ENCODE data around the gene TMC1.

The TMC1 gene

DNA sequence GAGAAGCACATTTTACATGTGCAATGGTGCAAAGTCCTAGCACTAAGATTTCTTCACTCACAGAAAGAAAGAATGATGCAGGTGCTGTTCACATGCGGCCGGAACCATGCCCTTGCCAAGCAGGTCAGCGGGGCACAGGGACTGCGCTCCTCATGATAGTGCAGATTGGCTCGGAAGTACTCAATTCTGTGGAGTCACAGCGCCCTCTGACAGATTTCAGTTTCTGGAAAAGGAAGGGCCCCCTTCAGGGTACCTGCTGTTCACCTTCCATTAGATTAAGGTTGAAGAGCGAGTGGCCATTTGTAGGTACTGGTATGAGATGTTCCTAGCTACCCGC, 75.7 kb downstream of the TMC1 start:
- Histone ChIP-seq H3K4me2 (ENCODE audit: low read length) (no peak overlapping the region), H3K36me3 (ENCODE audit: control insufficient read depth, low read length) (no peaks in the 10 kb centered on the region), H3K27ac (ENCODE audit: low read depth, low read length) (no peak overlapping the region), H3K27me3 (ENCODE audit: control insufficient read depth, low read length) (peaks cover 3% of the 10 kb centered on the region; the same call in 1 of the 2 replicates), H3K4me3 (ENCODE audit: low read length) (no peak overlapping the region), H3K9me2 (replicated peaks; ENCODE audit: control insufficient read depth, low read length) (no peaks in the 10 kb centered on the region), H4K20me1 (ENCODE audit: control insufficient read depth, insufficient read depth, low read depth, low read length) (no peaks in the 10 kb centered on the region), H3F3A (ENCODE audit: control insufficient read depth, insufficient read depth) (no peaks in the 10 kb centered on the region), H3K79me2 (ENCODE audit: control insufficient read depth, low read length) (no peaks in the 10 kb centered on the region), H3K9me3 (ENCODE audit: control insufficient read depth, insufficient read depth, low read length) (no peaks in the 10 kb centered on the region), H3K4me1 (ENCODE audit: control insufficient read depth, low read length) (no peaks in the 10 kb centered on the region)
- no peak for TF ChIP-seq EZH2phosphoT487 (IDR thresholded peaks at IDR 0.05; ENCODE audit: borderline replicate concordance, low read length)
- TF ChIP-seq, protein P1, sequence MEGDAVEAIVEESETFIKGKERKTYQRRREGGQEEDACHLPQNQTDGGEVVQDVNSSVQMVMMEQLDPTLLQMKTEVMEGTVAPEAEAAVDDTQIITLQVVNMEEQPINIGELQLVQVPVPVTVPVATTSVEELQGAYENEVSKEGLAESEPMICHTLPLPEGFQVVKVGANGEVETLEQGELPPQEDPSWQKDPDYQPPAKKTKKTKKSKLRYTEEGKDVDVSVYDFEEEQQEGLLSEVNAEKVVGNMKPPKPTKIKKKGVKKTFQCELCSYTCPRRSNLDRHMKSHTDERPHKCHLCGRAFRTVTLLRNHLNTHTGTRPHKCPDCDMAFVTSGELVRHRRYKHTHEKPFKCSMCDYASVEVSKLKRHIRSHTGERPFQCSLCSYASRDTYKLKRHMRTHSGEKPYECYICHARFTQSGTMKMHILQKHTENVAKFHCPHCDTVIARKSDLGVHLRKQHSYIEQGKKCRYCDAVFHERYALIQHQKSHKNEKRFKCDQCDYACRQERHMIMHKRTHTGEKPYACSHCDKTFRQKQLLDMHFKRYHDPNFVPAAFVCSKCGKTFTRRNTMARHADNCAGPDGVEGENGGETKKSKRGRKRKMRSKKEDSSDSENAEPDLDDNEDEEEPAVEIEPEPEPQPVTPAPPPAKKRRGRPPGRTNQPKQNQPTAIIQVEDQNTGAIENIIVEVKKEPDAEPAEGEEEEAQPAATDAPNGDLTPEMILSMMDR (IDR thresholded peaks at IDR 0.05; ENCODE audit: low read depth, low read length, poor library complexity, severe bottlenecking), result no peak

DNA sequence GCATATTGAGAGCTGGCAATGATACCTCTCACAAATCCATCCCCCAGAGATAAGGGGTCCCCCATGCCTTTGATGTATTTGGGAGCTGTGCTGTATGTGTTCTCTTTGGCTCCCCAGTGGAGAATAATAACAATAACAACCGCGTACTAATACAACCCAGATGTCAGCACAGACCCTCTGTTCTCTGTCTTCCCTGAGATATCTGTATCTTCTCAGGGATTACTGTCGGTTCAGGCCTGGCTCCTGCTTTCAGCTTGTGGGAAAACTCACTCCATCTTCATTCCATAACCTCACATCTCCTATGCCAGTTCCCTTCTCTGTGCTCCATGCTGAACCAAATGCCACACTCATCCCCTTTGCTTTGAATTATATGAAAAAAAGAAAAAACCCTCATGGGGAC, 76.2 kb downstream of the TMC1 start:
- TF ChIP-seq, protein P1 (IDR thresholded peaks at IDR 0.05; ENCODE audit: low read depth, low read length, poor library complexity, severe bottlenecking), result no peak
- TF ChIP-seq EZH2phosphoT487 (IDR thresholded peaks at IDR 0.05; ENCODE audit: borderline replicate concordance, low read length), result no peak
- Histone ChIP-seq H3F3A (ENCODE audit: control insufficient read depth, insufficient read depth) (no peaks in the 10 kb centered on the region), H3K9me3 (ENCODE audit: control insufficient read depth, insufficient read depth, low read length) (no peaks in the 10 kb centered on the region), H3K4me3 (ENCODE audit: low read length) (no peak overlapping the region), H3K4me1 (ENCODE audit: control insufficient read depth, low read length) (no peaks in the 10 kb centered on the region), H3K27ac (ENCODE audit: low read depth, low read length) (no peak overlapping the region), H3K36me3 (ENCODE audit: control insufficient read depth, low read length) (no peaks in the 10 kb centered on the region), H3K79me2 (ENCODE audit: control insufficient read depth, low read length) (no peaks in the 10 kb centered on the region), H3K4me2 (ENCODE audit: low read length) (no peak overlapping the region), H3K27me3 (ENCODE audit: control insufficient read depth, low read length) (peaks cover under 1% of the 10 kb centered on the region; the same call in 1 of the 2 replicates), H3K9me2 (replicated peaks; ENCODE audit: control insufficient read depth, low read length) (no peaks in the 10 kb centered on the region), H4K20me1 (ENCODE audit: control insufficient read depth, insufficient read depth, low read depth, low read length) (no peaks in the 10 kb centered on the region)

DNA sequence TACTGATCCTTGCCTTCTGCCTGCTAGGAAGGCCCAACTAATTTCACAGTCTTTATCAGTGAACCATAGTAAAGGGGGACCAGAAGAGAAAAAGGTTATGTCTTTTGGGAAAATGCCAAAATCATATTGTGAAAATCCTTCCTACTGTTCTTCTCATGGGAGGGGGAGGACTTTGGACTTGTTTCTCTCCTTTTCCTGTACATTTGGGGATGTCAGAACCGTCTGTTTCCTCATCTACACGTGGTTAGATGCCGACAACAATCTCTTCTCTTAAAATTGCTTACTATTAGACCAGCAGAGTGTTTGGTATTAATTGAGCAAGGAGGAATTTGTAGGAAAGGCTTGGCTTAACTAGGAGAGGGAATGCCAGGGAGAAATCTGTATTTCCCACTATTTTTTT, 77.2 kb downstream of the TMC1 start:
- H3K79me2 ChIP-seq (ENCODE audit: control insufficient read depth, low read length), result no peaks in the 10 kb centered on the region
- TF ChIP-seq EZH2phosphoT487 (IDR thresholded peaks at IDR 0.05; ENCODE audit: borderline replicate concordance, low read length), result no peak
- TF ChIP-seq, protein P1 (IDR thresholded peaks at IDR 0.05; ENCODE audit: low read depth, low read length, poor library complexity, severe bottlenecking), result no peak
- no peaks in the 10 kb centered on the region for H3K9me2 ChIP-seq (replicated peaks; ENCODE audit: control insufficient read depth, low read length)
- H3K9me3 ChIP-seq (ENCODE audit: control insufficient read depth, insufficient read depth, low read length), result no peaks in the 10 kb centered on the region
- no peaks in the 10 kb centered on the region for H3K27me3 ChIP-seq (ENCODE audit: control insufficient read depth, low read length)
- H3F3A ChIP-seq (ENCODE audit: control insufficient read depth, insufficient read depth), result no peaks in the 10 kb centered on the region
- no peak overlapping the region for H3K4me2 ChIP-seq (ENCODE audit: low read length)
- no peak overlapping the region for H3K4me3 ChIP-seq (ENCODE audit: low read length)
- H3K36me3 ChIP-seq (ENCODE audit: control insufficient read depth, low read length), result no peaks in the 10 kb centered on the region
- no peaks in the 10 kb centered on the region for H4K20me1 ChIP-seq (ENCODE audit: control insufficient read depth, insufficient read depth, low read depth, low read length)
- no peaks in the 10 kb centered on the region for H3K4me1 ChIP-seq (ENCODE audit: control insufficient read depth, low read length)
- H3K27ac ChIP-seq (ENCODE audit: low read depth, low read length), result no peak overlapping the region
